ENCODE measurements around the gene IP6K3.

Gene IP6K3

DNA sequence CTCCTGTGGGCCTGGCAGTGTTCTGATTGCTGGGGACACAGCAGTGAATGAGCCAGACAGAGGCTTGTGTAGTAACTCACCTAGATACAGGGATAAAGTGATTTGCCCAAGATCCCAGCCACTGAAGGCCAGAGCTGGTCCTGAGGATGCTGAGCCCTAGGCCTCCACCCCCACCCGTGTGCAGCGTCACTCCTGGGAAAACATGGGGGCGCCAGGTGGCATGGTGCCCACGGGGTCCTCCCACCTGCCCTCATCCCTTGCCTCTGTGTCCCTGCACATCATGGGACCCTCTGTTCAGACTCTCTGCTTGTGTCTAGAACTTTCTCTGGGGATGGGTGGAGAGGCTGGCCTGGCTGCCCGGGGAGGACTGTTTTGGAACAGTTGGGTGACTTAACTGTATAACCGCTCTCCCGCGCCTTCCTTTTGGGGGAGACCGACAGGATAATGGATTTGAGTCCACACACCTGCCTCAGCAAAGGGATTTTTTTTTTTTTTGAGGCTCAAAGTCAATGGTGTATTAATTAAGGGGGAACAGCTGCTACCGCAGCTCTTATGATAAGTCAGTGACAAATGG is 22.6 kb upstream of the IP6K3 start:
- POLR2A ChIA-PET, result no interaction called here
- CTCF ChIA-PET, result interaction anchor here (0.9 to 10.1 kb wide), 13 partner anchors 9 to 480 kb away, joined by 3 to 82 read pairs (median 4); partner anchors contain the start of gene LEMD2
- TF ChIP-seq CTCF (IDR thresholded peaks at IDR 0.05; ENCODE audit: control extremely low read depth, extremely low read depth, low read depth, missing control alignments), result no peak
- no peak for DNase-seq (ENCODE audit: extremely low spot score)

GRCh38 chr6:33768644-33769120 is 22.0 kb upstream of the IP6K3 start:
- POLR2A ChIA-PET, result no interaction called here
- CTCF ChIA-PET, result interaction anchor here (1.0 to 10.1 kb wide), 17 partner anchors 8 to 481 kb away, joined by 3 to 82 read pairs (median 4); partner anchors contain the start of gene LEMD2
- DNase-seq (ENCODE audit: extremely low spot score), result peak; percentile 83

GRCh38 chr6:33766921-33767907 is 20.5 kb upstream of the IP6K3 start:
- CTCF ChIA-PET, result interaction anchor here (0.7 to 10.1 kb wide), 20 partner anchors 7 to 387 kb away, joined by 3 to 82 read pairs (median 4); no protein-coding TSS in a partner anchor
- no peak for DNase-seq (ENCODE audit: extremely low spot score)
- TF ChIP-seq CTCF (IDR thresholded peaks at IDR 0.05; ENCODE audit: control extremely low read depth, extremely low read depth, low read depth, missing control alignments), result no peak
- POLR2A ChIA-PET, result no interaction called here

More at GRCh38 chr6:33768644-33769120, 22.0 kb upstream of the IP6K3 start:
- TF ChIP-seq CTCF (IDR thresholded peaks at IDR 0.05; ENCODE audit: control extremely low read depth, extremely low read depth, low read depth, missing control alignments), result peak; percentile 73

- no peak for TF ChIP-seq CTCF (IDR thresholded peaks at IDR 0.05; ENCODE audit: control extremely low read depth, extremely low read depth, low read depth, missing control alignments)
- CTCF ChIA-PET, result interaction anchor here (5.2 to 8.6 kb wide), 2 partner anchors 14 to 389 kb away, joined by 44 to 82 read pairs; no protein-coding TSS in a partner anchor
- no peak for DNase-seq (ENCODE audit: extremely low spot score)
- POLR2A ChIA-PET, result no interaction called here
Observed at GRCh38 chr6:33765368-33765767, 18.7 kb upstream of the IP6K3 start.

DNA sequence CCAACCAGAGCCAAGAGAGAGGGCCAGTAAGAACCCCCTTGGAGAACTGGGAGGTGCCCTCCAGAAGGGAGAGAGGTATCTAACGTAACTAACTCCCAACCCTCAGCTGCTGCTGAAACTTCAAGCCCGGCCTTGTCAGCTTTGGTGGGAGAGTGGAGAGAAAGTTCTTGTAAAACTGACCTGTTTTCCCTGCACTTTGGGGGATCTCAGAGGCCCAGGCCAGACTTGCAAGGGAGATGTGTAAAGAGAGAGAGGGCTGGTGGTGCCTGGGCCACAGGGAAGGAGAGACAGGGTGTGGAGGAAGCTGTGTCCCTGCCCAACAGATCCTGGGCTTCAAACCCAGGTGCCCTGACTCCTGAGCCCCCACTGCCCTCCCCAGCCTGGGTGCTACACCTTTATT is 17.3 kb upstream of the IP6K3 start:
- POLR2A ChIA-PET, result no interaction called here
- CTCF ChIA-PET, result interaction anchor here (2.2 to 8.3 kb wide), 4 partner anchors 7 to 178 kb away, joined by 7 to 78 read pairs (median 18); partner anchors contain the start of gene UQCC2
- no peak for TF ChIP-seq CTCF (IDR thresholded peaks at IDR 0.05; ENCODE audit: control extremely low read depth, extremely low read depth, low read depth, missing control alignments)
- DNase-seq (ENCODE audit: extremely low spot score), result no peak

DNA sequence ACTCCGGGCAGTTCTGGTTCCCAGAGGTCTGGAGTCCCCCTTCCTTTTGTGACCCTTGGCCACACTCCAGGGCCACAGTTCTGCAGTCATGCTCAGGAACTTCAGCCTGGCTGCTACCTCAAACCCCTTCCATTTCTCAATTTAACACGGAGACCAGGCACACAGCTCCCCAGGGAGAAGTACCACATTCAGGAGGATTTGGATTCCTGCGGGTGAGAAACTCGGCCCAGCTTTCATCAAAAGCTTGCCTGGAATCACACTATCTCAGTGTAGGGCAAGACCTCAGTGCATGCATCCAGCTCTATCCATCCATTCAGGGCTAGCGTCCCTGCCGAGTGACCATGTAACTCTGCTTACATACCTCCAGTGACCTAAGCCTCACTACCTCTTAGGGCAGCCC is 16.8 kb upstream of the IP6K3 start:
- POLR2A ChIA-PET, result no interaction called here
- CTCF ChIA-PET, result interaction anchor here (2.2 to 8.3 kb wide), 4 partner anchors 7 to 177 kb away, joined by 7 to 78 read pairs (median 18); partner anchors contain the start of gene UQCC2
- no peak for TF ChIP-seq CTCF (IDR thresholded peaks at IDR 0.05; ENCODE audit: control extremely low read depth, extremely low read depth, low read depth, missing control alignments)
- DNase-seq (ENCODE audit: extremely low spot score), result no peak
